ENCODE data around the gene ZNF563. TPM values are rescaled to one million over a fixed set of nuclear protein-coding genes. Genes with fewer than 3 reads are reported as not detected.
A peak's percentile ranks its signal among the peaks of the same experiment; 100 is the strongest.

ZNF563 gene
- total RNA-seq (2014; rRNA removed; shearing (Covaris generic)): 3.2 and 4.5 TPM in 2 replicates
- 2.9 and 3.1 TPM in 2 replicates for polyA plus RNA-seq (2016; fragmentation: Nextera tagmentation; extraction: Ambion mirVana)
- long read RNA-seq: 0 reads

GRCh38 chr19:12333162-12334159, at the start of gene ZNF563:
Gene ZNF563, minus strand, starts transcription at chr19:12333633. Its CDS starts 151 bp downstream, at chr19:12333482.
- H3K79me2 ChIP-seq (replicated peaks; ENCODE audit: insufficient read depth): no peaks in the 10 kb centered on the region
- no peaks in the 10 kb centered on the region for H3K9me2 ChIP-seq (ENCODE audit: insufficient read depth)
- no peak for TF ChIP-seq REST (IDR thresholded peaks at IDR 0.05; ENCODE audit: unreplicated experiment)
- TF ChIP-seq POLR2AphosphoS5 (IDR thresholded peaks at IDR 0.05; ENCODE audit: low read depth): peak; percentile 84
- H3K27ac ChIP-seq (ENCODE audit: low read depth): no peak within 1 kb of the TSS
- H4K20me1 ChIP-seq (replicated peaks; ENCODE audit: insufficient read depth): no peaks in the 10 kb centered on the region
- Mint-ChIP-seq H3K27ac (no peak within 1 kb of the TSS), H3K9me3 (peaks cover 86% of the 10 kb centered on the region), H3K36me3 (ENCODE audit: low read depth) (peaks cover 24% of the 10 kb centered on the region), H3K4me1 (no peaks in the 10 kb centered on the region), H3K4me3 (peak within 1 kb of the TSS; percentile 71; the same call in 2 of the 3 replicates), H3K27me3 (ENCODE audit: insufficient read depth, low read depth, poor library complexity) (peaks cover 4% of the 10 kb centered on the region)
- no peaks in the 10 kb centered on the region for H3F3A ChIP-seq (replicated peaks; ENCODE audit: low read depth)
- peaks cover 13% of the 10 kb centered on the region for H3K27me3 ChIP-seq (ENCODE audit: insufficient read depth)
- H3K36me3 ChIP-seq (ENCODE audit: insufficient read depth): no peaks in the 10 kb centered on the region
- H3K4me2 ChIP-seq: peak within 1 kb of the TSS; percentile 91
- H2AFZ ChIP-seq: peak within 1 kb of the TSS; percentile 87
- peak within 1 kb of the TSS; percentile 66 for H3K4me3 ChIP-seq
- ATAC-seq (peak; percentile 99), DNase-seq (ENCODE audit: low spot score) (peak; percentile 100)
- peaks cover 7% of the 10 kb centered on the region for H3K4me1 ChIP-seq (ENCODE audit: insufficient read depth)

- no peak overlapping the region for H3K4me3 ChIP-seq
- H4K20me1 ChIP-seq (replicated peaks; ENCODE audit: insufficient read depth): no peaks in the 10 kb centered on the region
- DNase-seq (ENCODE audit: low spot score): no peak
- no peaks in the 10 kb centered on the region for H3K27me3 ChIP-seq (ENCODE audit: insufficient read depth)
- H3K79me2 ChIP-seq (replicated peaks; ENCODE audit: insufficient read depth): no peaks in the 10 kb centered on the region
- H3K9me2 ChIP-seq (ENCODE audit: insufficient read depth): peaks cover 7% of the 10 kb centered on the region
- no peak for ATAC-seq
- H3K36me3 Mint-ChIP-seq (ENCODE audit: low read depth): peaks cover 27% of the 10 kb centered on the region
- no peaks in the 10 kb centered on the region for H3K4me1 Mint-ChIP-seq
- no peak overlapping the region for H3K4me2 ChIP-seq
- H3K4me1 ChIP-seq (ENCODE audit: insufficient read depth): no peaks in the 10 kb centered on the region
- no peak overlapping the region for H3K27ac ChIP-seq (ENCODE audit: low read depth)
- H3K27ac Mint-ChIP-seq: no peak overlapping the region
- no peaks in the 10 kb centered on the region for H3F3A ChIP-seq (replicated peaks; ENCODE audit: low read depth)
- no peak overlapping the region for H2AFZ ChIP-seq
- H3K4me3 Mint-ChIP-seq: no peak overlapping the region
- H3K36me3 ChIP-seq (ENCODE audit: insufficient read depth): peaks cover 4% of the 10 kb centered on the region; the same call in 1 of the 2 replicates
- peaks cover 2% of the 10 kb centered on the region for H3K27me3 Mint-ChIP-seq (ENCODE audit: insufficient read depth, low read depth, poor library complexity)
- peaks cover 90% of the 10 kb centered on the region for H3K9me3 Mint-ChIP-seq
- TF ChIP-seq ETS1 (IDR thresholded peaks at IDR 0.05) (no peak), POLR2AphosphoS5 (IDR thresholded peaks at IDR 0.05; ENCODE audit: low read depth) (no peak), NANOG (IDR thresholded peaks at IDR 0.05; ENCODE audit: borderline replicate concordance) (no peak), ZNF114 (CRISPR knock-in tag; IDR thresholded peaks at IDR 0.05) (no peak), ZNF331 (CRISPR knock-in tag; IDR thresholded peaks at IDR 0.05; ENCODE audit: low read depth) (no peak), STAT1 (IDR thresholded peaks at IDR 0.05; ENCODE audit: unreplicated experiment) (no peak), CREB1 (CRISPR knock-in tag; IDR thresholded peaks at IDR 0.05; ENCODE audit: low read depth) (no peak), CTCF (conservative IDR thresholded peaks at IDR 0.05; ENCODE audit: low read depth in 2 of 2) (no peak), EZH2phosphoT487 (IDR thresholded peaks at IDR 0.05; ENCODE audit: unreplicated experiment) (no peak), EZH2 (IDR thresholded peaks at IDR 0.05; ENCODE audit: low read depth, unreplicated experiment) (no peak)
Measured at GRCh38 chr19:12380444-12380737, 47.0 kb upstream of the ZNF563 start.

Data from GM23338 (cell line).